NCI-H774 (cell line): ENCODE results near the gene COL26A1.
"Not testable (repeated sequence)": the region's sequence is repeated elsewhere in the genome, so short reads cannot be mapped to it uniquely, and the experiment has no call there.

Source experiments
- DNase-seq: peaks from one replicate; lab custom pipeline; 2025; lab: John Stamatoyannopoulos, UW

COL26A1 gene

DNA sequence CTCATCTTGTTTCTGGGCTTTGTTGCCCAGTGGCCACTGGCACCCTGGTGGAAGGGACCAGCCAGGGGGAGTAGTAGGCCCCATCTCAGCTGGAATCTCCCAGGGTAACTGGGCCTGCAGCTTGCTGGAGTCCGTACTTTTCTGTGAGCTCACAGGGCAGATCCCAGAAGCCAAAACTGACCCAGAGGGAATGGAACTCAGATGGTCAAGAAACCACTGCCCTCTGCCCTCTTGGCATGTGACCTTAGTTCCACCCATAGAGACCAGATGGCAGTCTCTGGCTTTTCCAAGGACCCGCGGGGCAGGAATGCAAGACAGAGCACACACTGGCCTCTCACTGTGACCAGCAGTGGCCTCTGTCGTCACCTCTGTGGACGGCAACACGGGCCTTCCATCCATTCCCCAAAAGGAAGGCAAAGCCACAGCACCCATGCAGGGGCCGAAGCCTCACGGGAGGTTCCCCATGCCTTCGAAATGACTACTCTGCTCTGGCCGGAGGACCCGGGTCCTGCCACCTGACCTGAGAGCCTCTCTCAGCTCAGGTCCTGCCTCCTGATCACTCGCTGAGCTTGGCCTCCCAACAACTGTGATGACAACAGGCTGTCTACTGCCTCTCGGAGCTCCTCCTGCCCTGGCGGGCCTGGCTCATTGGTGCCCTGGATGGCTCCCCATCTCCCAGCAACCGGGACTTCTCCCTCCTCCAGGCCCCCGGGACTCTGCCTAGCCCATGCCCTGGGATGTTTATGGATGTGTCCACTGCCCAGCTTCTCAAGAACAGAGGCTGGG is 236.5 kb downstream of the COL26A1 start:
- no peak for DNase-seq

DNA sequence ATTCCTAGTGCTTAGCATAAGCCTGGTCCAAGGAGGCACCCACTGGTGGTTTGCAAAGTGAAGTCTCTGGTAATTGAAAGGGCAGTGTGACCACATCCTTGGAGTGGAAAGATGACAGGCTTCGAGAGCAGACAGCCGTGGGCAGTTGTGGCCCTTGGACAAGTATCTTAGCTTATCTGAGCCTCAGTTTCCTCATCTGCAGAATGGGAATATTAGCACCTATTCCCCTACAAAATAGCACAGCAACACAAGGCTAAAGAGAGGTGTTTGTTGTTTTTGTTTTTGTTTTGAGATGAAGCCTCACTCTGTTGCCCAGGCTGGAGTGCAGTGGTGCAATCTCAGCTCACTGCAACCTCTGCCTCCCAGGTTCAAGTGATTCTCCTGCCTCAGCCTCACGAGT is 237.1 kb downstream of the COL26A1 start:
- no peak for DNase-seq

DNA sequence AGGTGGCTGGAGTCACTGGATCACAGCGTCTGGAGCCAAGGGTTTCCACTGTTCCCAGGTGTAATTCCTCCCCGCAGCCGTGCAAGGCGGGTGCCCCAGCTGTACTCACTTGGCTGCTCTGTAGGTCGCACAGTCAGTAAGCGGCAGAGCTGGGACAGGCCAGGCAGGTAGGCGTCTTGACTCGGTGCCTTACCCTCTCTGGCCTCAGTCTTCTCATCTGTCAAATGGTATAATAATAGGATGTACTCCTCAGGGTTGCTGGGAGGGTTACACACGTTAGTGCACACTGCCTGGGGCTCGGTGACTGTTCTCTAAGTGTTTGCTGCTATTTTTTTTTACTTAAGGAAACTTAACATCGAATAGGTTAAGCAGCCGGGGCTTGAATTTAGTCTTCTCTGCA is 239.4 kb downstream of the COL26A1 start:
- no peak for DNase-seq

DNA sequence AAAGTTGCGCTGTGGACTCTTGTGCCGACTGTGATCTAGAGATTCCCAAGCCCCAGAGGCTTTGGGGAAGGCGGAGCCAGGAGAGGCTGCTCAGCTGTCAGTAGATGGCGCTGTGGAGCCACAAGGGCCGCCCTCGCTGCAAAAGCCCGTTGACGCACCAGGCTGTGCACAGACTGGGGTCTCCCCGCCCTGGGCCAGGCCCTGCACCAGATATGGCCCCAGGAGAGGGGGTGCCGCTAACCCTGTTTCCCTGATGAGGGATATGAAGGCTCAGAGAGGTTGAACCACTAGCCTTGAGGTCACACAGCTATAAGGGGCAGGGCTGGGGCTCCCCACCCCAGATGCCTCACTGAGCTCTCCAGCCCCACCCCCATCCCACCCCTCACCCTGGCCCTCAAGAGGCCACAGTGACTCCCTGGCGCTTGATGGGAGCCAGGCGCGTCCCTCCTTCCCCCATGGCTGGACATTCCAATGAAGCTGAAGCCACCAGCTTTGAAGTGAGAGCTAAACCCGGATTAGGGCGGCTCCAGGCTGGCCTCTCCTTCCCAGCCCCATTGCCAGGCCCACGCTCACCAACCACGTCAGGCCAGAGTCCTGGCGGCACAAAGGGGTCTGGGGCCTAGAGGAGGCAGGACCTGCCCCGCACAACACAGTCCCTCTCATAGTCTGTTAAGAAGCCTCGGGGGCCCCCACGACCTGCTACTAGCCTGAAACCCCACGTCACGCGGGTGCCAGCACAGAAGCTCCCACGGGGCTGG is 240.0 kb downstream of the COL26A1 start:
- DNase-seq: peak; percentile 44

DNA sequence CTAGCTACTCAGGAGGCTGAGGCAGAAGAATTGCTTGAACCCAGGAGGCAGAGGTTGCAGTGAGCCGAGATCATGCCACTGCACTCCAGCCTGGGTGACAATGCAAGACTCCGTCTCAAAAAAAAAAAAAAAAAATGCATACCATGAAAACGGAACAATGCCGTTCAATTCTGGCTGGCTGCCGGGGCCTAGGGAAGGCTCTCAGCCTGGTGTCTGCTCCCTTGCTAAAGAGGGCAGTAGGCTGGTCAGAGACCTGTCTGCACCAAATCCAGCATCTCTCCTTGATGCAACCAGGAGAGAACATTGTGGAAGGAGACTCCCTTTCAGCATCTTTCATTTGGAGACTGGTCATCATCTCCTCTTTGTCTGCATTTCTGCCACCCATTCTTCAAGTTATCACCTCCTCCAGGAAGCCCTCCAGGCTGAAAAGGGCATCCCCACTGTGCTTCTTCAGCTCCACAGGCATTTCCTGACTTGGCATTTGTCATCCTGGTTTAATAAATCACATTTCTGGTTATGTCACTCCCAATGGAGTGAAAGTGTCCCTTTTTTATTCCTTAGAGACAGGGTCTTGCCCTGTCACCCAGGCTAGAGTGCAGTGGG is 241.8 kb downstream of the COL26A1 start:
- DNase-seq: no peak

DNA sequence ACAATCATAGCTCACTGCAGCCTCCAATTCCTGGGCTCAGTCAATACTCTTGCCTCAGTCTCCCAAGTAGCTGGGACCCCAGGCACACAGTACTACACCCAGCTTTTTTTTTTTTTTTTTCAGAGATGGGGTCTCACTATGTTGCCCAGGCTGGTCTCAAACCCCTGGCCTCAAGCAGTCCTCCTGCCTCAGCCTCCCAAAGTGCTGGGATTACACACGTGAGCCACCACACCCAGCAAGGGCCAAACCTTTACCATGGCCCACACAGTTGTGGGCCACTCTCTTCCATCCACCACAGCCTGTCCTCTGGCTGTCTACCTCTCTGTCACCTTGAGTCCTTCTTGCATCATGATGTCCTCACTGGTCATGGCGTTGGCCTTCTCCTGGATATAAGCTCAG is 242.3 kb downstream of the COL26A1 start:
- DNase-seq: not testable (repeated sequence)

DNA sequence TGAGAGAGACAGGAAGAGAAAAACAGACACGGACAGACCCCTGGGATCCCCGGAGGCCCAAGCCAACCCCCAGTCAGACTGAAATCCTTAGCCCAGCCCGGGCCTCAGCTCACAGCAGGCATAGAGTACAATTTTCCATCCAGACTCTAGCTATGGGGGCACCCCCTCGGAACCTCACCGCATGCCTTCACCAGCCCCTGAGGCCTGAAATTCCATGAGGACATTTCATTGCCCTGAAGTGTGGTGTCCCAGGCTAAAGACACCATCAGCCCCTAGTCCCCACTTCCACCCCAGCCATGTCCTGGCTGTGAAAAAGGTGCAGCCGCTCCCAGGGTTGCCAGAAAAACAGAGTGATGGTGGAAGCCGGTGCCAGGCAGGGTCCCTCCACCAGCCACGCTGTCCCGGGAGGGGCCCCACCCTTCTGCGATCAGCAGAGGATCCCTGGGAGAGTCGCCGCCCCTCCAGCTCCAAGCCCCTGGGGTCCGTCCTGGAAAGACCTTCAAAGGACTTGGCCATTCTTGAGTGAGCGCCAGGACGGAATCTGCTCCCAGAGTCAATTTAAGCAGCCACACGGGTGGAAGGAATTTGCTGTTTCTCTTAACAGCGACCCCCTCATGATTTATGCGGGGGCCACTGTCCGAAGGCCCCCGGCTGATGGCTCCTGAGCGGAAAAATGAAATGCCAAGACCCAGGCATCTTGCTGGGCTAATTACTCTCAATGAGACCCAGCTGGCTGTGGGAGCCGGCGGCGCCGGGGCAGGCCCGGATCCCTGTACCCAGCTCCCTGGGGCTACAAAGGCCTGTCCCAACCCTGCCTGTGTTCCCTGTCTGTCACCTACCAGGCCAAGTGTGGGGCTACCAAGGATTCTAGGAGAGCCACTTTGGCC is 243.2 kb downstream of the COL26A1 start:
- DNase-seq: no peak

DNA sequence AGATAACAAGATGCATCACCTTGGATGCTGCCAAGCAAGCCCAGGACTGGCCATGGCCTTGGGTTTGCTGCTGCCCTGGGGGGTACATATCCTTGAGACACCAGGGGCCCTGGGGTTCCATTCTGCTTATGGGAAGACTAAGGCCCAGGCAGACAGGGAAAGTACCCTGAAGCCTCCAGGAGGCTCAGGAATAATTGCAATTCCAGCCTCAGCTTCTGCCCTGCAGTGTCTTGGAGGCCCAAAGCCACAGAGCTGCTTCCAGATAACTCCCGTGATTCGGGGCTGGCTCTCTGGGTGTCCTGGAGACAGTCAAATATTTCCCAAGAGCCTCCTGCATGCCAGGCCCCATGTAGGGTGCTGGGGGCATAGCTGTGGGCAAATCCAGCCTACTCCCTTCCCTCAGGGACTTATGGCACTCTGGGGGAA is 243.8 kb downstream of the COL26A1 start:
- no peak for DNase-seq
